GM23248 (cell line): ENCODE data around the gene KIAA0586. TPM values are rescaled to one million over a fixed set of nuclear protein-coding genes. Genes with fewer than 3 reads are reported as not detected.

Experiments used
- DNase-seq: peaks from one replicate; pipeline ENCODE4 v3.0.0-alpha.2; 2015
- H2AFZ ChIP-seq: fragments of 200-600 bp; sonication (generic); 2 replicates; pipeline ENCODE4 v1.6.1; 2016; ENCODE audit warnings: antibody characterized with exemption
- H3F3A ChIP-seq: fragments of 200-600 bp; sonication (generic); 2 replicates; pipeline ENCODE4 v1.6.1; 2016; ENCODE audit warnings: mild to moderate bottlenecking, antibody characterized with exemption, mixed run types; ENCODE audit not compliant: insufficient read depth
- H3K27ac ChIP-seq: fragments of 200-600 bp; sonication (generic); 2 replicates; pipeline ENCODE4 v1.5.1; 2016; ENCODE audit warnings: mild to moderate bottlenecking
- H3K27me3 ChIP-seq: fragments of 200-600 bp; sonication (generic); replicated peaks from 2 replicates; pipeline ENCODE4 v1.6.1; 2016; ENCODE audit warnings: mild to moderate bottlenecking; ENCODE audit not compliant: insufficient read depth
- H3K36me3 ChIP-seq: fragments of 200-600 bp; sonication (generic); 2 replicates; pipeline ENCODE4 v1.6.1; 2016; ENCODE audit warnings: low read depth, mild to moderate bottlenecking
- H3K4me1 ChIP-seq: fragments of 200-600 bp; sonication (generic); 2 replicates; pipeline ENCODE4 v1.6.1; 2016; ENCODE audit warnings: mild to moderate bottlenecking; ENCODE audit not compliant: insufficient read depth
- H3K4me2 ChIP-seq: fragments of 200-600 bp; sonication (generic); one replicate; pipeline ENCODE4 v1.6.1; 2016; ENCODE audit warnings: mild to moderate bottlenecking; ENCODE audit not compliant: unreplicated experiment
- H3K4me3 ChIP-seq: fragments of 200-600 bp; sonication (generic); 2 replicates; pipeline ENCODE4 v1.5.1; 2016; ENCODE audit warnings: mild to moderate bottlenecking
- H3K79me2 ChIP-seq: fragments of 200-600 bp; sonication (generic); 2 replicates; pipeline ENCODE4 v1.6.1; 2016; ENCODE audit warnings: mild to moderate bottlenecking; ENCODE audit not compliant: insufficient read depth
- H3K9ac ChIP-seq: fragments of 200-600 bp; sonication (generic); 2 replicates; pipeline ENCODE4 v1.6.1; 2016; ENCODE audit warnings: mild to moderate bottlenecking
- H3K9me2 ChIP-seq: fragments of 200-600 bp; sonication (generic); 2 replicates; pipeline ENCODE4 v1.6.1; 2016; ENCODE audit warnings: mixed run types, mild to moderate bottlenecking, moderate library complexity; ENCODE audit not compliant: insufficient read depth
- H3K9me3 ChIP-seq: fragments of 200-600 bp; sonication (generic); one replicate; pipeline ENCODE4 v1.6.1; 2017; ENCODE audit warnings: low read depth
- H4K20me1 ChIP-seq: fragments of 200-600 bp; sonication (generic); 2 replicates; pipeline ENCODE4 v1.6.0; 2016; ENCODE audit not compliant: insufficient read depth
- EZH2 ChIP-seq: fragments of 200-600 bp; sonication (generic); IDR thresholded peaks from 2 replicates; pipeline ENCODE4 v1.6.1; 2018; ENCODE audit warnings: antibody characterized with exemption, mild to moderate bottlenecking; ENCODE audit not compliant: insufficient read depth, poor library complexity, severe bottlenecking
- EZH2phosphoT487 ChIP-seq: fragments of 200-600 bp; sonication (generic); IDR thresholded peaks from 2 replicates; pipeline ENCODE4 v1.6.1; 2018; ENCODE audit warnings: antibody characterized with exemption, moderate library complexity, mild to moderate bottlenecking, low read depth; ENCODE audit not compliant: insufficient read depth
- WGBS, 2 experiments: methylation state at CpG; one replicate each; pipeline ENCODE4 v1.1.6; 2015 to 2017; ENCODE audit warnings: low lambda C conversion rate in 2 of 2, low coverage in 1 of 2; ENCODE audit errors: missing lambda C conversion rate in 2 of 2; 5-methylcytosine and 5-hydroxymethylcytosine counted together
- in situ Hi-C: fragments of 300-500 bp; cut with MboI; formaldehyde crosslinking; loops from 2 replicates; pipeline ENCODE4 v1.15.0; 2020
- polyA plus RNA-seq: library from polyadenylated mRNA; unstranded; fragments of >200 nt; fragmentation: Nextera tagmentation; extraction: Ambion mirVana; gene quantifications from 2 replicates; pipeline ENCODE4 v1.2.1, GENCODE V29; 2016
- total RNA-seq: library from RNA; depleted of rRNA; stranded (reverse); fragments of >200 nt; shearing (Covaris generic); gene quantifications from 2 replicates; pipeline ENCODE4 v1.2.3, GENCODE V29; 2014

The KIAA0586 gene
- total and polyA plus RNA-seq, 2 experiments from 2014 or later, result 10.5 to 16.8 TPM

DNA sequence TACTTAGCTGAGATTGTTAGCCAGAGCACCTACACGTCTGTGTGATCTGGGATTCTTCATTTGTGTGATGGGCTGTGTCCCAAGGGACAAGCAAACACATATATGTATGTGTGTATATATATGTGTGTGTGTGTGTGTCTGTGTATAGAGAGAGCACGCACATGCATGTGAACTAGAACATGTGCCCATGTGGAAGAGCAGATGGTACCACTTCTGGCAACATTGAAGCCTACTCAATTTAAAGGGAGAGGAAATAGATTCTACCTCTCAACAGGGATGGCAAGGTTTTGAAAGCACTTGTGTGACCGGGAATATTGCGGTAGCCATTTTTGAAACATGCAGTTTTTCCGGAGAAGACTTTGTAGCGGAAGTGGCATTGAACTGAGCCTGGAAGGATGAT is 30.4 kb upstream of the KIAA0586 start:
- no peaks in the 10 kb centered on the region; the same call in 1 of the 2 replicates for H3F3A ChIP-seq
- H3K27ac ChIP-seq, result no peak overlapping the region
- no peak for TF ChIP-seq EZH2
- TF ChIP-seq EZH2phosphoT487, result no peak
- DNase-seq, result no peak
- H3K36me3 ChIP-seq, result no peaks in the 10 kb centered on the region
- no peak overlapping the region for H2AFZ ChIP-seq
- no peaks in the 10 kb centered on the region for H3K27me3 ChIP-seq
- WGBS, 2 experiments, result 97 to 99% methylated on average over 6 of the region's 6 CpGs
- no peaks in the 10 kb centered on the region for H4K20me1 ChIP-seq
- H3K4me3 ChIP-seq, result no peak overlapping the region
- no peaks in the 10 kb centered on the region for H3K79me2 ChIP-seq
- H3K9me3 ChIP-seq, result no peaks in the 10 kb centered on the region
- no peak overlapping the region for H3K9ac ChIP-seq
- in situ Hi-C loops, result no loop called here
- no peak overlapping the region for H3K4me2 ChIP-seq
- no peaks in the 10 kb centered on the region for H3K9me2 ChIP-seq
- H3K4me1 ChIP-seq, result peaks cover 4% of the 10 kb centered on the region

DNA sequence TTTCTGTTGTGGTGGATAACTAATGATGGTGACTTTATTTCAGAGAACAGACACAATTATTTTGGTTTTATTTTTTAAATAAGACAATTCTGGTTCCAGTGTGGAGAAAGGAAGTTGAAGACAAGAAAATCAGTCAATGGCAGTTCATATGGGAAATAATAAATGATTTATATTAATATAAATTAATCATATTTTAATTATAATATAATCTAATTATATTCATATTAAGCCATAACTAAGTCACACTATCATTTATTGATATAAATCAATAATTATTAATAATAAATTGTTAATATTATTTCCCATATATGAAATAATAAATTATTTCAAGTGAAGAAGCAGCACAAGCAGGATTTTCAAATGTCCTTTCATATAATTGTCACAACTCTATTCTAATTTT is 29.0 kb upstream of the KIAA0586 start:
- H3K4me2 ChIP-seq, result no peak overlapping the region
- H2AFZ ChIP-seq, result no peak overlapping the region
- H4K20me1 ChIP-seq, result no peaks in the 10 kb centered on the region
- no peak overlapping the region for H3K27ac ChIP-seq
- in situ Hi-C loops, result no loop called here
- H3K4me1 ChIP-seq, result peaks cover 4% of the 10 kb centered on the region
- no peak overlapping the region for H3K4me3 ChIP-seq
- H3K9ac ChIP-seq, result no peak overlapping the region
- no peaks in the 10 kb centered on the region for H3K36me3 ChIP-seq
- TF ChIP-seq EZH2 (no peak), EZH2phosphoT487 (no peak)
- no peak for DNase-seq
- no peaks in the 10 kb centered on the region; the same call in 1 of the 2 replicates for H3F3A ChIP-seq
- H3K9me3 ChIP-seq, result no peaks in the 10 kb centered on the region
- no peaks in the 10 kb centered on the region for H3K9me2 ChIP-seq
- no peaks in the 10 kb centered on the region for H3K27me3 ChIP-seq
- no peaks in the 10 kb centered on the region for H3K79me2 ChIP-seq

DNA sequence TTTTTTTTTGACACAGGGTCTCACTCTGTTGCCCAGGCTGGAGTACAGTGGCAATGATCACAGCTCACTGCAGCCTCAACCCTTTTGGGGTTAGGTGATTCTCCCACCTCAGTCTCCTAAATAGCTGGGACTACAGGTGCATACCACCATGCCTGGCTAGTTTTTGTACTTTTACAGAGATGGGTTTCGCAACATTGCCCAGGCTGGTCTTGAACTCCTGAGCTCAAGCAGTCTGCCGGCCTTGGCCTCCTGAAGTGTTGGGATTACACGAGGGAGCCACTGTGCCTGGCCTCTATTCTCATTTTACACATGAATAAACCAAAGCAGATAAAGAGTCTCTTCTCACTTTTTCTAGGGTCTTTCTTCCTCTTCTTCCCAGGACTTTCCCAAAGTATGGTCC is 28.6 kb upstream of the KIAA0586 start:
- H3K9me3 ChIP-seq, result no peaks in the 10 kb centered on the region
- no peaks in the 10 kb centered on the region; the same call in 1 of the 2 replicates for H3F3A ChIP-seq
- in situ Hi-C loops, result no loop called here
- H3K79me2 ChIP-seq, result no peaks in the 10 kb centered on the region
- DNase-seq, result no peak
- H3K4me3 ChIP-seq, result no peak overlapping the region
- no peak for TF ChIP-seq EZH2
- TF ChIP-seq EZH2phosphoT487, result no peak
- 83 to 85% methylated on average over 3 of the region's 3 CpGs for WGBS, 2 experiments
- H3K9ac ChIP-seq, result no peak overlapping the region
- H3K4me1 ChIP-seq, result peaks cover 4% of the 10 kb centered on the region
- no peak overlapping the region for H3K27ac ChIP-seq
- no peaks in the 10 kb centered on the region for H4K20me1 ChIP-seq
- no peak overlapping the region for H2AFZ ChIP-seq
- H3K36me3 ChIP-seq, result no peaks in the 10 kb centered on the region
- H3K4me2 ChIP-seq, result no peak overlapping the region
- H3K27me3 ChIP-seq, result no peaks in the 10 kb centered on the region
- H3K9me2 ChIP-seq, result no peaks in the 10 kb centered on the region

DNA sequence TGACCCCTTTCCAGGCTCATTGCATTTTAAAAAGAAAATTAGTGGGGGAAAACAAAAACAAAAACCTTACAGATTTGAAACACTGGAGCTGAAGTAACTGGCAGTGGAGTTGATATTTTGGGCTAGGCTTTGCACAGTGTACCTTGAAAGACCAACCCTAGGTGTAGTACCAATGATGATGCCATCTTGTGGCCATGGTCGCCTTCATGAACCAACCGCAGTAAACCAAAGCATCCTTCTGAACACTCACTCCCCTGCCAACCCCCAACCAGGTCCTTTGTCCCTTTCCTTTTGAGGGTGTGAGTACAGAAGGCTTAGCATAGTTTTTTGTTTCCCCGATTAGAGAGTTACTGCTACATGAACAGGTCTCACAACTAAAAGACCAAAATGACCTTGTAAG is 25.9 kb upstream of the KIAA0586 start:
- Histone ChIP-seq H3K4me3 (no peak overlapping the region), H3K9me2 (no peaks in the 10 kb centered on the region), H3K9ac (no peak overlapping the region), H3K9me3 (no peaks in the 10 kb centered on the region), H3K4me1 (no peaks in the 10 kb centered on the region), H3F3A (no peaks in the 10 kb centered on the region; the same call in 1 of the 2 replicates), H3K36me3 (0 out of 2 replicates have a peak, but pooled peaks cover 4% of the 10 kb centered on the region), H3K4me2 (no peak overlapping the region), H3K79me2 (no peaks in the 10 kb centered on the region), H4K20me1 (no peaks in the 10 kb centered on the region), H2AFZ (no peak overlapping the region), H3K27ac (no peak overlapping the region), H3K27me3 (no peaks in the 10 kb centered on the region)
- 81 to 83% methylated on average over 3 of the region's 3 CpGs for WGBS, 2 experiments
- DNase-seq, result no peak
- in situ Hi-C loops, result no loop called here
- TF ChIP-seq EZH2phosphoT487 (no peak), EZH2 (no peak)

DNA sequence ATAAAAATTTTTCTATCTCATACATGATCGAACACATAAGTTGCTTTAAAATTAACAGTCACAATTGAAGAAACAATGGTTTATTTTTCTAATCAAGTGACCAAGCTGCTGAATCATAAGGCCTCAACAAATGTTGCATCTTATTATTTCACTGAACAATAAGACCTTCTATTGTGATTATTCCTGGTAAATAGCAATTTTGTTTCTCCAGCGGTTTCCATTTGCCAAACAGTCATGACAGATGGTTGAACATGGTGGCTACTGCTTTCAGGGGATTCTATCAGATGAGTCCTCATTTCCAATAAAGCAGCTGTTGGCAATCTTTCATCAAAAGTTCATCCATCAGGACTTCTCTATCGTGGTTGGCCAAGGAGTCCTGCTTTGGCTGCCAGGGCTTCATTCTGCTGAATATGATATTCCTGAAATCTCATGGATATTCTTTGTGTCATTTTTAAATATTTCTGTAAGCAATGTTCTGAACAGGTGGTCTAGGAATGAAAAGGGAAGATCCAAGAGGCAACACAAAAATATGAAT is 18.8 kb upstream of the KIAA0586 start:
- Histone ChIP-seq H3K36me3 (peaks cover 43% of the 10 kb centered on the region), H3F3A (no peaks in the 10 kb centered on the region; the same call in 1 of the 2 replicates), H3K27me3 (no peaks in the 10 kb centered on the region), H3K9me3 (no peaks in the 10 kb centered on the region), H3K79me2 (peaks cover 17% of the 10 kb centered on the region; the same call in 1 of the 2 replicates), H3K4me2 (no peak overlapping the region), H3K4me3 (no peak overlapping the region), H3K4me1 (no peaks in the 10 kb centered on the region), H4K20me1 (0 out of 2 replicates have a peak, but pooled peaks cover 3% of the 10 kb centered on the region), H3K9me2 (no peaks in the 10 kb centered on the region), H3K9ac (no peak overlapping the region), H3K27ac (no peak overlapping the region), H2AFZ (no peak overlapping the region)
- WGBS, 2 experiments, result 82 to 84% methylated on average over 3 of the region's 3 CpGs
- no peak for DNase-seq
- no peak for TF ChIP-seq EZH2phosphoT487
- TF ChIP-seq EZH2, result no peak
- in situ Hi-C loops, result no loop called here
